ENCODE measurements around the gene PHLDA1. TPM values are rescaled to one million over a fixed set of nuclear protein-coding genes. Genes with fewer than 3 reads are reported as not detected.

PHLDA1 gene
- total and polyA plus RNA-seq, 4 experiments from 2014 or later = 1.3 to 8.5 (median 5.2) TPM

GRCh38 chr12:76040461-76040860, 8.9 kb upstream of the PHLDA1 start:
- Histone ChIP-seq H3K9me3 (ENCODE audit: control insufficient read depth in 1 of 2, low read length in 2 of 2) (no peaks in the 10 kb centered on the region), H3K36me3 (ENCODE audit: insufficient read depth, low read length) (no peaks in the 10 kb centered on the region), H3K4me3 (ENCODE audit: low read length in 2 of 2) (no peak overlapping the region), H3K27ac (ENCODE audit: low read depth, low read length) (no peak overlapping the region), H3K27me3 (ENCODE audit: insufficient read depth, low read length) (no peaks in the 10 kb centered on the region), H3K4me1 (ENCODE audit: insufficient read depth, low read length) (no peaks in the 10 kb centered on the region)
- ChIA-PET CTCF (ENCODE audit: partially characterized antibody) (interaction anchor here (0.6 to 12.4 kb wide), 7 partner anchors 8 to 930 kb away, joined by 3 to 173 read pairs (median 4); no protein-coding TSS in a partner anchor), POLR2A (ENCODE audit: partially characterized antibody) (interaction anchor here (1.3 to 2.6 kb wide), 2 partner anchors 9 to 10 kb away, joined by 5 to 8 read pairs; partner anchors contain the start of gene PHLDA1)
- no peak for DNase-seq
- Mint-ChIP-seq H3K9me3 (no peaks in the 10 kb centered on the region), H3K27me3 (no peaks in the 10 kb centered on the region), H3K27ac (peak overlapping the region in 1 of 7 donors; percentile 77), H3K36me3 (peaks cover 0 to 8% of the 10 kb centered on the region in 2 donors), H3K4me3 (no peak overlapping the region), H3K4me1 (peaks cover 5 to 8% (median 7%) of the 10 kb centered on the region in 4 donors)
- intact Hi-C loops (cut with micrococcal nuclease) = no loop called here

- Mint-ChIP-seq H3K36me3 (no peaks in the 10 kb centered on the region), H3K27me3 (no peaks in the 10 kb centered on the region), H3K4me1 (peaks cover 5 to 13% (median 7%) of the 10 kb centered on the region in 4 donors), H3K27ac (peak overlapping the region in 1 of 7 donors; percentile 59), H3K4me3 (no peak overlapping the region), H3K9me3 (no peaks in the 10 kb centered on the region)
- no peaks in the 10 kb centered on the region for H3K27me3 ChIP-seq (ENCODE audit: insufficient read depth, low read length)
- no peaks in the 10 kb centered on the region for H3K9me3 ChIP-seq (ENCODE audit: control insufficient read depth in 1 of 2, low read length in 2 of 2)
- intact Hi-C loops (cut with micrococcal nuclease) = loop anchor here (5.0 kb wide), 1 partner anchor 419 kb away; no protein-coding TSS in a partner anchor
- ChIA-PET CTCF (ENCODE audit: partially characterized antibody) (interaction anchor here (0.7 to 12.4 kb wide), 8 partner anchors 16 to 555 kb away, joined by 3 to 173 read pairs (median 4); no protein-coding TSS in a partner anchor), POLR2A (ENCODE audit: partially characterized antibody) (interaction anchor here (1.3 kb wide), 1 partner anchor 511 kb away, joined by 6 read pairs; no protein-coding TSS in a partner anchor)
- DNase-seq = no peak
- no peaks in the 10 kb centered on the region for H3K4me1 ChIP-seq (ENCODE audit: insufficient read depth, low read length)
- no peaks in the 10 kb centered on the region for H3K36me3 ChIP-seq (ENCODE audit: insufficient read depth, low read length)
- no peak overlapping the region for H3K27ac ChIP-seq (ENCODE audit: low read depth, low read length)
- H3K4me3 ChIP-seq (ENCODE audit: low read length in 2 of 2) = no peak overlapping the region
Measured at GRCh38 chr12:76038176-76038575, 6.6 kb upstream of the PHLDA1 start.

GRCh38 chr12:76037130-76038103, 5.8 kb upstream of the PHLDA1 start:
- ChIA-PET POLR2A (ENCODE audit: partially characterized antibody) (interaction anchor here (1.0 to 1.4 kb wide), 4 partner anchors 13 to 552 kb away, joined by 3 to 6 read pairs (median 3); no protein-coding TSS in a partner anchor), CTCF (ENCODE audit: partially characterized antibody) (interaction anchor here (0.7 to 12.4 kb wide), 29 partner anchors 9 to 554 kb away, joined by 3 to 173 read pairs (median 4); no protein-coding TSS in a partner anchor)
- Histone ChIP-seq H3K9me3 (ENCODE audit: control insufficient read depth in 1 of 2, low read length in 2 of 2) (no peaks in the 10 kb centered on the region), H3K4me3 (ENCODE audit: low read length in 2 of 2) (no peak overlapping the region), H3K27ac (ENCODE audit: low read depth, low read length) (no peak overlapping the region), H3K36me3 (ENCODE audit: insufficient read depth, low read length) (no peaks in the 10 kb centered on the region), H3K27me3 (ENCODE audit: insufficient read depth, low read length) (no peaks in the 10 kb centered on the region), H3K4me1 (ENCODE audit: insufficient read depth, low read length) (peaks cover 5% of the 10 kb centered on the region)
- Mint-ChIP-seq H3K36me3 (peaks cover 0 to 2% of the 10 kb centered on the region in 2 donors), H3K27me3 (no peaks in the 10 kb centered on the region), H3K4me3 (no peak overlapping the region), H3K4me1 (peaks cover 10 to 17% (median 13%) of the 10 kb centered on the region in 4 donors), H3K9me3 (no peaks in the 10 kb centered on the region), H3K27ac (peak overlapping the region in 5 of 7 donors; percentile 0 to 68 (median 6))
- DNase-seq = peak; percentile 60 to 66 (median 64)
- intact Hi-C loops (cut with micrococcal nuclease) = loop anchor here (1.0 to 5.0 kb wide), 6 partner anchors 220 to 703 kb away; partner anchors contain the start of gene GLIPR1L1

GRCh38 chr12:76035045-76035444, 3.5 kb upstream of the PHLDA1 start:
- Histone ChIP-seq H3K27ac (ENCODE audit: low read depth, low read length) (no peak overlapping the region), H3K4me3 (ENCODE audit: low read length in 2 of 2) (no peak overlapping the region), H3K36me3 (ENCODE audit: insufficient read depth, low read length) (no peaks in the 10 kb centered on the region), H3K9me3 (ENCODE audit: control insufficient read depth in 1 of 2, low read length in 2 of 2) (no peaks in the 10 kb centered on the region), H3K4me1 (ENCODE audit: insufficient read depth, low read length) (peaks cover 10% of the 10 kb centered on the region), H3K27me3 (ENCODE audit: insufficient read depth, low read length) (no peaks in the 10 kb centered on the region)
- H3K36me3 Mint-ChIP-seq = peaks cover 0 to 7% of the 10 kb centered on the region in 2 donors
- H3K9me3 Mint-ChIP-seq = peaks cover 0 to 2% (median 0%) of the 10 kb centered on the region in 8 donors
- H3K27me3 Mint-ChIP-seq = no peaks in the 10 kb centered on the region
- intact Hi-C loops (cut with micrococcal nuclease) = loop anchor here (5.0 kb wide), 1 partner anchor 422 kb away; no protein-coding TSS in a partner anchor
- CTCF ChIA-PET (ENCODE audit: partially characterized antibody) = interaction anchor here (1.0 to 12.4 kb wide), 4 partner anchors 457 to 552 kb away, joined by 3 to 173 read pairs (median 3); no protein-coding TSS in a partner anchor
- H3K4me3 Mint-ChIP-seq = no peak overlapping the region
- H3K4me1 Mint-ChIP-seq = peaks cover 14 to 35% (median 26%) of the 10 kb centered on the region in 4 donors
- DNase-seq = no peak
- POLR2A ChIA-PET (ENCODE audit: partially characterized antibody) = interaction anchor here (0.6 to 0.7 kb wide), 2 partner anchors 15 to 527 kb away, joined by 3 to 4 read pairs; no protein-coding TSS in a partner anchor
- H3K27ac Mint-ChIP-seq = peak overlapping the region in 4 of 7 donors; percentile 4 to 56 (median 18)

GRCh38 chr12:76033081-76034011, 1.8 kb upstream of the PHLDA1 start:
- ChIA-PET CTCF (ENCODE audit: partially characterized antibody) (interaction anchor here (0.6 to 12.4 kb wide), 7 partner anchors 9 to 548 kb away, joined by 3 to 173 read pairs (median 4); no protein-coding TSS in a partner anchor), POLR2A (ENCODE audit: partially characterized antibody) (interaction anchor here (1.0 to 5.5 kb wide), 10 partner anchors 13 to 642 kb away, joined by 4 to 195 read pairs (median 27); partner anchors contain the start of genes GLIPR1L2, KRR1, NAP1L1 and OSBPL8)
- intact Hi-C loops (cut with micrococcal nuclease) = loop anchor here (5.0 kb wide), 2 partner anchors 596 to 641 kb away; partner anchors contain the start of gene GLIPR1L2

More at GRCh38 chr12:76033081-76034011, 1.8 kb upstream of the PHLDA1 start:
- peak overlapping the region in 7 of 8 donors; percentile 90 to 97 (median 94) for H3K4me3 Mint-ChIP-seq
- Histone ChIP-seq H3K4me3 (ENCODE audit: low read length in 2 of 2) (no peak overlapping the region), H3K4me1 (ENCODE audit: insufficient read depth, low read length) (peaks cover 23% of the 10 kb centered on the region), H3K27ac (ENCODE audit: low read depth, low read length) (peak overlapping the region; percentile 89), H3K36me3 (ENCODE audit: insufficient read depth, low read length) (no peaks in the 10 kb centered on the region), H3K9me3 (ENCODE audit: control insufficient read depth in 1 of 2, low read length in 2 of 2) (no peaks in the 10 kb centered on the region), H3K27me3 (ENCODE audit: insufficient read depth, low read length) (no peaks in the 10 kb centered on the region)
- H3K36me3 Mint-ChIP-seq = peaks cover 0 to 7% of the 10 kb centered on the region in 2 donors
- peaks cover 23 to 50% (median 37%) of the 10 kb centered on the region in 4 donors for H3K4me1 Mint-ChIP-seq
- peak overlapping the region; percentile 68 to 98 (median 95) for H3K27ac Mint-ChIP-seq
- no peaks in the 10 kb centered on the region for H3K27me3 Mint-ChIP-seq
- peaks cover 0 to 2% (median 0%) of the 10 kb centered on the region in 8 donors for H3K9me3 Mint-ChIP-seq
- DNase-seq = no peak

All from CD4-positive, alpha-beta memory T cell (primary cell).